DMS 273 (cell line): ENCODE measurements around the gene ROBO1.
"Not testable (repeated sequence)": the region's sequence is repeated elsewhere in the genome, so short reads cannot be mapped to it uniquely, and the experiment has no call there.

Experiments used
- DNase-seq: peaks from one replicate; lab custom pipeline; 2025; ENCODE audit not compliant: unreplicated experiment; lab: John Stamatoyannopoulos, UW

ROBO1 gene

DNA sequence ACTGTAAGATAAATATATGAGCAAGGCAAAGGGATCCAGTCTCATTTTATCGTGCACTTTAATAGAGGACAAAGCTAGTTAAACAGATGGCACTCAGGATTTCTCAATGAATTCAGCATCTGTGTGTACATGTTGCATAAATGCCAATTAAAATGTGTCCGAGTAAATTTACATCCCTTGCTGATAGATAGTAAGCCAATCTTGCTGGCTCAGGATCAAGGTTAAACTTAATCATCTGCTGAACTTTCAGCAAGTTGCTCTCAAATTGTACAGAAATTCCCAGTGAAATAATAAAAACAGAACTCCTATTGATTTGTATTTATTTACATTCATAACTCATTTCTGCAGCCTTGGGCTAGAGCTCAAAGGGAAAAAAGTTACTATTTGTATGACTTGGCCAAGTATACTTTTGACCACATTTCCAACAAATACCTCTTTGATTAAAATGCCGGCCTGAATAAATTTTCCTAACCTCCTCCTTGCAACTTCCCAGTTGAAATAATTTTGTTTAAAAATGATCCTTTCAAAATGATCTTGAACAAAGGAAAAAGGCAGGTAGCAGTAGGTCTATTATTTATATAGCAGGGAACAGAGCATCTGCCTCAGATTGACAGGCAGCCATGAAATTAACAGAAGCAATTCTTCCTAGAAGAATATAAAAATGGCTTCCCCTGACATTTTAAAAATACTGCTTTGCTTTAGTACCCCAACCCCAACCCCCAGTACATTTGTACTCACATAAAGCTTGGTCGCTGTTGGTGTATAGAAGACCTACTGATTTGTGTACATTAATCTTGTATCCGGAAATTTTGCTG lies 1001.9 kb downstream of the ROBO1 start:
- DNase-seq: peak; percentile 90

DNA sequence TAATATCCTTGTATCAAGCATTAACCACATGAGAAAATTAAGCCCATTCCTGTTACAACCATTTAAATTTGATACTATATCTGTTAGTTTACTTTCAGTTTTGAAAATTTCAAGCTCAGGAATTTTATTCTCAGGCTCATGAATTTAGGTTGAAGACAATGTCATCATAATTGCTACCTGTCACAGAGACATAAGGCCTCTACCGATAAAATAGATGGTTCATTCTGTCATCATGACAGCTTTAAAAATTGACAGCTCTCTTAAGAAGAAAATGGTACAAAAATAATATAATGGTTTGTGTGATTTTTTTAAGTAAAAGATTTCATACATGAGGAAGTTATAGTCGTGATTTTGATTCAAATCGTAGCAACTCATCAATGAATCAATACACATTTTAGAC lies 1003.2 kb downstream of the ROBO1 start:
- no peak for DNase-seq

DNA sequence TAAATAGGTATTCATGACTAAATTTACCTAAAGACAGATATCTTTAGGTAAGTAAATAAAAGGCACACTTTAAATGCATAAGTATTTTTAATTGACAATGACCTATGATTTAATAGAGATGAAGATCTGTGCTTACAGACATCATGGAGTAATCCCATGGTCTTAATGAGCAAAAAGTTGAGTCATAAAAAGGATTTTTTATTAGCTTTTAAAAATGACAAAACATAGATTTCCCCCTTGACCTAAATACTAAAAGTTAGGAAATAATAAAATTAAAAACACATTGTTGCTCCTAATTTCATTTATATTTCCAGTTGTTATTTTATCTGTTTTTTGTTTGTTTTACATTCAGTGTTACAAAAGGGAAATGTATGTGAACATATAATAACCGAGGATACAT lies 1005.7 kb downstream of the ROBO1 start:
- DNase-seq: no peak

DNA sequence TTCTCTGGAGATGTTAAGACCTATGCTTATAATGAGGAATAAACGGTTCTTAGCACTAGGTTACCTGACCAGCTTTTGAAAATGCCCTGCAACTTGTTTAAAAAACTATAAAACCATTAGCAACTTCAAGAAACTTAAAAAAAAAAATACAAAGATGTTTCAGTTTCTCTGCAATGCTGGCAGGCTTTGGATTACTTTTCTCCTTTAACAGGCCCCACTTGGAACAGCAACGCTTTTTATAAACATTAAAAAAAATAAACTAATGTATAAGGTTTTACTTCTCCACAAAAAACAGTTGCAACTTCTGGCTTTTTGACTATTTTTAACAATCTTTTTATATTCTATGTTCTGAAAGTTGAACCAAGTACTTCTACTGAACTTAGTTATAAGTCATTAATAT lies 1006.7 kb downstream of the ROBO1 start:
- no peak for DNase-seq

DNA sequence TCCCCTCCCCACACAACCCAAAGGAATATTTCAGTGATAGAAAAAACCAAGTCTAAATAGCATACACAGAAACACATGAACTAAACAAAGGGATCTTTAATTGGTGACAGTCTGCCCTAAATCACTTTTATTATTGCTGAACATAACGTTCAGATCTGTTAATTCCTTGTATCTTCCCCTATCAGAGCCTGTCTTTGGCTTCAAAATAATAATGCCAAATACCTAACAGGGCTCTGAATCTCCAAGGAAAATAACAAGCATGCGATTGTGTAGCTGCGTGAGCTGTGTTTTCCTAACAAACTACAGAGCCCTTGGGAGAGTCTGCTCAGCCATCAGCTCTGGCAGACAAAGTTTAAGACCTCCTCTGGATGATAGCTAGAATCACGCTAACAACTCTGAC lies 1010.1 kb downstream of the ROBO1 start:
- DNase-seq: no peak

DNA sequence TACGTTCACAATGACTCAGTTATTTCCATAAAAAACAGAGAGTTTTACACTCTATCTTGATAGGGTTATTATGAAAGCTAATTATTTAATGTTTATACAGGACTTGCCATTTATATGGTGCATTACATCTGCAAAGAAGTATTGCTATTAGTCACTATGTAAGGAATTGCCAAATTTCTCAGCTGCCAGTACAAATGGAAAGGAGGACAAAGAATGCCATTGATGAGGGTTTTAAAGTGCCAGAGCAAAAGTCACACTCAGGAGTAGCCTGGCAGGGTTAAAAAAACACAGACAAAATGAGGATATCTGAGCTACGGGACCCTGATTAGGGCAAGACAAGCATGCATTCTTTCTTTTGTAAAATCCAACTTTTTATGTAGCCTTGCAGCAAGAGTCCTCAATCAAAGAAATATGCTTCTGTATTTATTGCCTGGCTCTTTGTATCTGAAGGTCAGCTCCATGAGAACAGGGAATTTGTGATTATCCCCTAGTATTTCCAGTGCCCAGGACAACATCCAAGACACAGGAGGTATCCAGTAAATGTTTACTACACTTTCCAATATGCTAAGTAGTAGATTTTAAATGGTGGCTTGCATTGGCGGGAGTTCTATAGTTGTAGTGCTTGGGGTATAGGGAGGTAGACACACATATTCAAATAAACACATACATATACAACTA lies 1013.6 kb downstream of the ROBO1 start:
- no peak for DNase-seq

DNA sequence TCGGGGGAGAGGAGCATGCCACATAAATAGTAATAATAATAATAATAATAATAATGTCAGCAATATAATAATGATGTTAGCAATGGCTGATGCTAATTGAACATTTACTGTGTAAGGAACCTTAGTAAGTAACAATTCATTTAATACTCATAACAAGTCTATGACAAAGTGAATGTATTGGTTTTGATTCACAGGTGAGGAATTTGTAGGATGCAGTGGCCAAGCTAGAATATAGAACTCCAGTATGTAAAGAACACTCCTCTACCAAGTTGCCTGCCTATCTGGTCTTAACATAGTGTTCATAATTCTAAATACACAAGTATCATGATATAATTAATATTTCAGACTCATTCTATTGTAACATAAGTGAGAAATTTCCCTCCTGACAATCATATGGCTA lies 1016.5 kb downstream of the ROBO1 start:
- DNase-seq: no peak

DNA sequence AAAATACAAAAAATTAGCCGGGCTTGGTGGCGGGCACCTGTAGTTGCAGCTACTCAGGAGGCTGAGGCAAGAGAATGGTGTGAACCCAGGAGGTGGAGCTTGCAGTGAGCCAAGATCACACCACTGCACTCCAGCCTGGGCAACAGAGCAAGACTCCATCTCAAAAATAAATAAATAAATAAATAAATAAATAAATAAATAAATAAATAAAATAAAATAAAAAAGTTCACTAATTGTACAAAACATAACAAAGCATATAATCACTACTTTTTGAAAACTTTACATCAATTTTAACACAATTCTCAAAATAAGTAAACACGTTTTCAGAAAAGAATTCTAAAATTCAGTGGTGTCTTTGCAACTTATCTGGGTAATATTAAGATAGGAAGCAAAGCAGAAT lies 1017.5 kb downstream of the ROBO1 start:
- DNase-seq: not testable (repeated sequence)

DNA sequence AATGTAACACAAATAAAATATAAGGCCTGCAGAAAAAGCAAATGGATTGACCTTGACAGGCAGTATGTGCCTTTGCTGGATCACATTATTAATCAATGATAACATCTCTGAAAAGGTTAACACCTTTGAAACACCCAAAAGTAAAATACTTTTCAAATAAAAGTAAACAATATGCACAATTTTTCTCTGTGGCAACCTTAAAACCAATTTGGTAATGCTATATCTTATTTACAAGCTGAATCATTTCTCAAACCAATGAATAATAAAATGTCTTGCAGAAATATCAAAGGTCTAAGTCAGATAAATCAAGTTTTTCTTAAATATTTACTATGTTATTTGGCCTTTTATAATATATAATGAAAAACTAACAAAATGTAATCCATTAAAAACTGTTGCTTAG lies 1018.7 kb downstream of the ROBO1 start:
- DNase-seq: no peak

DNA sequence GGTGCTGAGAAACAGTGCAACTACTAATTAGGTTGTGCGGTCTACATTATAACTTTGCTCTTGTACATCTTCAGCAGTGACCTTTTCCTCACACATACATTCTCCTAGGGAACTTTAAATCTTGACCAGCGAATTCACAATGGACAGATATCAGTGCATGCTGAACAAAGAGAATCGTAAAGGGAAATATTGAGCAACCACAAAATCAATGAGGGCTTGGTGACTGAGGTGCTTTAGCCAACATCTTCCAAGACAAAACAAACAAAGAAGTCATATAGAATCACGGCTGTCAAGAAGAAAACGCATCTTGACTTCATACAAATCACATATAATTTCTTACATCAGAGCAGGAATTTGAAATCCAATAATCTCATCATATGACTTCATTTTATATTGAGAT lies 1022.0 kb downstream of the ROBO1 start:
- no peak for DNase-seq

DNA sequence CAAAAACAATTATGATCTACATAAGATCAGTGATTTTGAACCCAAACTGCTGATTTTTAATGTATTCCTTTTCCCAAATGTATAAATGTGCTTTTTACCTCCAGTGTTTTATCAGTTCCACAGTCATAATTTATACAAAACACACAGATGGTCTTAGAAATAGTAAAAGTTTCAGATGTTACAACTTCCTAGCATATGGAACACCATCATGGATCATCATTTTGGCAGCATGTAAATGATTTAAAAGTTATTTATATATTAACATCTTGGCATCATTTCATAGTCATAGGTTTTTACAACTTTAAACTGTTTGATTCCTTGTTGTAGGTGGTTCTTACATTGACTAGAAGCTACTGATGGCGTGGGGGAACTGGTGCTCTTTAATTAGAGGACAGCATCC lies 1025.3 kb downstream of the ROBO1 start:
- peak; percentile 54 for DNase-seq

DNA sequence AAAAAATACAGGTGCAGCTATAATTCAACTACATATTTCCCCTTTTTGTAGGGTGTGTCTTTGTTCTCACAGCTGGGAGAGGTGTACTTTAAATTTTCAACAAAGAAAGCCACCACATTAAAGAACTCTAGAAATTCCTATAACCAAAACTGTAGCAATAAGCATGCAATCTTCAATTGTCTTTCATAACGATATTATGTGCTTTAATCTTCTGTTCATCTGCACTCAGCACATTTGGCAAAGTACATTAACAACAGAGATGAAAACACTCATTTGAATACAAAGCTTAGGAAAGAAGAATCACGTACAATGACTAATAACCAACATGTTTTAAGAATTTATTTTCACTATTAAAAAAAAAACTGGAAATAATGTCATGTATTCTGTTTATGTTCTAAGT lies 1025.8 kb downstream of the ROBO1 start:
- no peak for DNase-seq

DNA sequence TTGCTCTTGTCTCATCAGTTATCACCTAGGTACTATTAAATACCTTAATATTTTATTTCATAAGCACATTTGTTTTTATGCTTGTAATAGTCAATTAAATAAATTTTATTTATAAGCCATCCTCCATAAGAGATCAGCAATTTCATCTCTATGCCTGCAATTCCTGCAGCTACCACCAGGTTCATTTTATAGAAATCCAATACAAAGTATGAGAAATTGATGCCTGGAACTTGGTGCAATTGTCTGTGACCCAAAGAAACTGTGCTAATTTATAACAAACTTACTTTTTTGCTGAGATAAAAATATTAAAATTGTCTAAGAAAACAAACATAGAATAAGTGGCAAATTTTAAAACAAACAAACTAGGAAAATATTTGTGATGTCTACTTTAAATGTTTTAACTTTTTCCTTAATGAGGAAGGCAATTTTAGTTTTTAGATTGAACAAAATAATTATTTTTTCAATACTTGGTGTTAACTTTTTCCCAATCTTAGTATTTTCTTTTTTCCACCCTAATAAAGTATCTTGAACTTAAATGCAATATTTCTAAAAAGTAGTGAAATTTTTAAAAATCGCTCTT lies 1026.6 kb downstream of the ROBO1 start:
- peak; percentile 40 for DNase-seq

DNA sequence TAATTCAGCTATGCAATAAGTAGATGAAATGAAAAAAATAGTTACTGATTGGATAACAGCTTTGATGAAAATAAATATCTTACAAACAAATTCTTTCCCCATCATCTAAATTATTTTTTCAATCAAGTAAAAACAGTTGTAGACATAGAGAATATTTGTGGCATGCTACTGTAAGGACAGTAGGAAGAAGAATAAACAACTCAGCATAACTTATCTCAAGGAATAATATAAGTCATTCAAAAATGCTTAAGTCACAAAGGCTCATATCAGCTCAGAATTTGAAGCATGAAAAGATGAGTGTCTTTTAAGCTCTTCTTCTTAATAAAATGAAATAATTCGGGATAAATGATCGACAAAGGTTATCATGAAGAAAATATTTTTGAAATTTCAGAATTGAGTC lies 1029.0 kb downstream of the ROBO1 start:
- no peak for DNase-seq

DNA sequence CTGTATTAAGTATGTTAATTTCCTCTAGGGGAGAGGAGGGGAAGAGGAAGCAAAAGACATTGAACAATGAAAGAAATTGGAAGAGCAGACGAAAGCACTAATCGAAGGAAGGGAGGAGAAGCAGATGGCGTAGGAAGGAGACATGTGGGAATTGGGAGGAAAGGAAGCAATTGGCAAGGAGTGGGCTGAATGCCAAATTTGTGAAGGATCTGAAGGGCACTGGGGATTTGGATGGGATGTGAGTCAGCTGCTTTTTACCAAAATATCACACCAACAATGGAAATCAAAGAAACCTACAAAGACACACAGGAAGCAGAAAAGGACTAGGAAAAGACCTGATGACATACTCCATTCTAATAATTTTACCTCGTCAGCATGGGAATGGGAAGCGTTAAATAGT lies 1029.8 kb downstream of the ROBO1 start:
- DNase-seq: peak; percentile 92

DNA sequence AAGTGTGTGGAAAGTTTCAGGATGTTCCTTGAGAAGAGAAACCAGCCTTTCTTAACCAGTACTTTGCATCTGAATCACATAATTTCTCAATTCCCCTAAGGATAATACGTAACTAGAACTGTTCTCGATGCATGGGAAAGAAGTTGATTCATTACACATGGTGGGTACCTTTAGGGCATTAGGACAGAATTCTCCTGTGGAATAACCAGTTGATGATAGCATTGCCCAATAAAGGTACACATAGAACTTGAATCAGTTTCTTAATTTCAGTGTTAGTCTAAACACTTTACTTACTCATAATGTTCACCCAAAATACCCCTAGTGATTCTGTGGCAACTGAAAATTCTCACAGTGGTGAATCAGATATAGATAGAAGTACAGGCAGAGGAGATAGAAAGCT lies 1030.9 kb downstream of the ROBO1 start:
- DNase-seq: no peak

DNA sequence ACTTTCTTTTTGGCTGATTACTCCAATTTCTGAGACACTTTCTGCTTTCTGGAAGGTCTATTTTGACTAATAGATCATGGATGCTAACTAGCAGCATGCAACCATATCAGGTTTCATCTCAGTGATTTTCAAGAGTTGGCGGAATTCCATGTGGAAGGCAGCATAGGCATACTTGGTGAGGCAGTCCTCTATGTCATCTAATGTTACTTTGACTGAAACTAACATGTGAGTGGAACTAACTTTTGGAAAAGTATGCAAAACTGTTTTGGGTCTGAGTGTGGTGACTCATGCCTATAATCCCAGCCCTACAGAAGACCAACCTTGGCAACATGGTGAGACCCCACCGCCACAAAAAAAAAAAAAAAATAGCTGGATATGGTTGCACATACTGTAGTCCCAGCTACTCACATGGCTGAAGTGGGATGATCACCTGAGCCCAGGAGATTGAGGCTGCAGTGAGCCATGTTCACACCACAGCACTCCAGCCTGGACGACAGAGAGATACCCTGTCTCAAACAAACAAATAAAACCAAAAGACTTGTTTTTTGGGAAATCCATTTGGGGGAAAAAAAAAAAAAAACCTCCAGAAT lies 1033.7 kb downstream of the ROBO1 start:
- peak; percentile 90 for DNase-seq

DNA sequence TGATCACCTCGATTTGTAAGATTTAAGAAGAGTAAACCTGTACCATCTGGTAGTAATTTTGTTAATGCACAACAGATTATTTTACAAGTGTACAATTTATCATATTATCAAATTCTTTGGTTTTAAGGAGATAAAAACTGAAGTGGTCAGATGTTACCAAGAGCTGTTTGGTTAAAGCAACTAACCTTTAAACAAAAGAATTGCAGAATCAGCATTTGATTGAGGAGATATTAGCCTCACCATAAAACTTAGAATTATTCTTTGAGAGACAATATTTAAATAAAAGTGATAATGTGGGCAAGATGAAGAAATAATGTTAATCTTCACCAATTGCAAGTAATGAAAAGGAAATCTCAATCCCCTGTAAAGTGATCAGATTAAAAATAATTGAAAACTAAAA lies 1034.9 kb downstream of the ROBO1 start:
- no peak for DNase-seq

DNA sequence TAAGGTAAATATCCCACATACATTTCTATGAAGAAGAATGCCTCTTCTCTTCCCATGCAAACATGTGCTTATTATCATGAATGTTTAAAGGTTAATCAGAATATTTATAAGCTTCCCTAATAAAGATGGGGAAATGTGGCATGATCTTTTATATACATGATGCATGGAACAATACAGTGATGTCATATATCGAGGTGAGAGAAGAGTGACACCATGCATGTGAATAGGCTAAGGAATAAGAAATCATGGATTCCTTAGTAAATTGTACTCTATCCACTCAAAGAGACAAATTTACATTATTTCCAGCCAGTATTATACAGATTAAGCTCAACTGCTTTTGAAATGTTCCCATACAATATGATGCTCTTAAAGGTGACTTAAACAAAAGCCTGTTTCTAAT lies 1035.3 kb downstream of the ROBO1 start:
- no peak for DNase-seq

DNA sequence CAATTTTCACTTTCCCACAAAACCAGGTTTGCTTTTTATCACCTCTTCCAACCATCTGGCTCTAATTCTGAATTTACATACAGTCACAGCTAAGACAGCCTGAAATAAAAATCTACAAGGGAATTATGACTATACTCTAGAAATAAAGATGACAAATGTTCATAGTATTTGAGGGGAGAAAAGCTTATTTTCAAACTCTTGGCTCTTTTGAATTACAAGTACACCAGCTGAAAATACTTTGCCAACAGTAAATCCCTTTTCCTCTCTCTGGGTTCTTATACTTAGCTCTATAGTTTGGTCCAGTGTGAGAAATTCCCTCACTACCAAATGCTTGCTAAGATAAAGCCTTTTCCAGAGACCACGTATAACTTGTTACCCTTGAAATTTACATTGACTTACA lies 1037.9 kb downstream of the ROBO1 start:
- peak; percentile 20 for DNase-seq

DNA sequence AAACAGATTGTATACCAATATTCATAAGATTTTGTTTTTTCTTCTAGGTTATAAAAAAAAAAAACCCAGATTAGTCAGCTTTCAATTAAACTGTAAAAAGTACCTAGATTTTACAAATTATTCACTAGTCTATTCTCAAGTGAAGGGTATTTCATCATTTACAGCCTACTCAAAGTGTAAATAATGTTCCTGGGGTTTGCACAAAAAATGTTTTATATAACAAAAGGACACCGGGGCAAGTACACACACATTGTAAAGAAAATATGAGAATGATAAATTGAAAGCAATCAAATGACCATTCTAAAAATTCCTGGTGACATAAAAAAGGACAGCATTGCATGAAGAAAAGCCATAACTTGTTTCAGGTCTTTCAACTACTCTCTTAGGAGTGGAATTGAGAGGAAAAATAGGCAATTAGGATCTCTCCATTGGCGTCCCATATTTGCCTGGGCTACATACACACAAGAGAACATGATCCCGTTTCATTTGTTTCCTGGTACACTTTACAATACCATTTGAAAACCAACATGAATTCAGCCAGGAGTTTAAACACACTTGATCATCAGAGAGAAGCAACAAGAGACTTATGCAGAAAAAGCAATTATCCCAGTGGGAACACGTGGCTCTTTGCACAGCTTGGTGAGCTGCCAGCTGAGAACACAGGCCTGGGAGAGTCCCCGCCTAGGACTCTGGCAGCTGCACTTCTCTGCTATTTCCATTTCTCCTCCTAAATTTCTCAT lies 1039.2 kb downstream of the ROBO1 start:
- peak; percentile 92 for DNase-seq
